DMS53 treated with DMSO at 0.1 percent for 48 hours (cell line): ENCODE measurements around the gene ITPRIPL1.
"Not testable (repeated sequence)": the region's sequence is repeated elsewhere in the genome, so short reads cannot be mapped to it uniquely, and the experiment has no call there.

Experiments
- DNase-seq: peaks from one replicate; lab custom pipeline; 2025; ENCODE audit not compliant: unreplicated experiment; lab: John Stamatoyannopoulos, UW

The ITPRIPL1 gene, protein sequence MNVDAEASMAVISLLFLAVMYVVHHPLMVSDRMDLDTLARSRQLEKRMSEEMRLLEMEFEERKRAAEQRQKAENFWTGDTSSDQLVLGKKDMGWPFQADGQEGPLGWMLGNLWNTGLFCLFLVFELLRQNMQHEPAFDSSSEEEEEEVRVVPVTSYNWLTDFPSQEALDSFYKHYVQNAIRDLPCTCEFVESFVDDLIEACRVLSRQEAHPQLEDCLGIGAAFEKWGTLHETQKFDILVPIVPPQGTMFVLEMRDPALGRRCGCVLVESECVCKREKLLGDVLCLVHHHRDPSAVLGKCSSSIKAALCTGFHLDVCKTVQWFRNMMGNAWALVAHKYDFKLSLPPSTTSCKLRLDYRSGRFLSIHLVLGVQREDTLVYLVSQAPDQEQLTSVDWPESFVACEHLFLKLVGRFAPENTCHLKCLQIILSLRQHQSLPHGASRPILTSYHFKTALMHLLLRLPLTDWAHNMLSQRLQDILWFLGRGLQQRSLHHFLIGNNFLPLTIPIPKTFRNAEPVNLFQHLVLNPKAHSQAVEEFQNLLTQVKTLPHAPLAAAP

DNA sequence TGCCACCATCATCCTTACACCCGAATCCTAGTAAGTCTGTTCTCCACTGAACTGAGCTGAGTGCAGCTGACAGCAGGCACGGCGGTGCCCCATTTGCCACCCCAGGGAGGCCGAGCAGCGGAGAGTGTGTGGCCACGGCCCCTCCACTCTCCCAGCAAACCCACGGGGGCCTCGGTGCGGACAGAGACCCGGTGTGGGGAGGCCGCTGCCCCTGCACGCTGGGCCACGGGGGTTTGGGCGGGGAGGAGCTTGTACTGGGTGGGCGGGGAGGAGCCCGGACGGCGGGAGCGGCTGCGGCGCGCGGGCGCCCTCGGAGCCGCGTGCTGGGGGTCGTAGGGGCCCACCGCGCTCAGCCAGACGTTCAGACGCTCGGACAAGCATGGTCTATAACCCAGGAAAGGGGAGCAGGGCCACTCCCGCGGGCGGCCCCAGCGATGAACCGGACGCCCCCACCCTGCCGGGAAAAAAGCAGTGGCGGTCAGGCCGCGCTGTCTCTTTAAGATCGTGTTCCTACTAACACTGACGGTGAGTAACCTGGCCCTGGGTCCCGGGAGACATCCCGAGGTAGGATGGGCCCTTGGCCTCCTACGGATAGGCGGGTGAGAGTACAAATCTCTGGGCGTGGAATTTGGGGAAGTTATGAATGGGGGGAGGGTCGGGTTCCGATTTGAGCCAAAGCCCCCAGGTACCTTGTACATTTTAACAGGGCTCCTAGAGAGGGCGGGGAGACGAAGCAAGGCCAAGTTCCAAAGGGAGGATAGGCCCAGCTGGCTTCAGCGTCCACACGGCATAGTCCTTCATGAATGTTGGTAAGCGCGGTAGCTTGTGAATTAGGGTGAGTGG, at the start of gene ITPRIPL1:
ITPRIPL1 (plus strand) TSS at position 277 of the 843 bp plus-strand sequence; CDS start at position 800, 523 bp downstream.
- DNase-seq, result peak; percentile 29

DNA sequence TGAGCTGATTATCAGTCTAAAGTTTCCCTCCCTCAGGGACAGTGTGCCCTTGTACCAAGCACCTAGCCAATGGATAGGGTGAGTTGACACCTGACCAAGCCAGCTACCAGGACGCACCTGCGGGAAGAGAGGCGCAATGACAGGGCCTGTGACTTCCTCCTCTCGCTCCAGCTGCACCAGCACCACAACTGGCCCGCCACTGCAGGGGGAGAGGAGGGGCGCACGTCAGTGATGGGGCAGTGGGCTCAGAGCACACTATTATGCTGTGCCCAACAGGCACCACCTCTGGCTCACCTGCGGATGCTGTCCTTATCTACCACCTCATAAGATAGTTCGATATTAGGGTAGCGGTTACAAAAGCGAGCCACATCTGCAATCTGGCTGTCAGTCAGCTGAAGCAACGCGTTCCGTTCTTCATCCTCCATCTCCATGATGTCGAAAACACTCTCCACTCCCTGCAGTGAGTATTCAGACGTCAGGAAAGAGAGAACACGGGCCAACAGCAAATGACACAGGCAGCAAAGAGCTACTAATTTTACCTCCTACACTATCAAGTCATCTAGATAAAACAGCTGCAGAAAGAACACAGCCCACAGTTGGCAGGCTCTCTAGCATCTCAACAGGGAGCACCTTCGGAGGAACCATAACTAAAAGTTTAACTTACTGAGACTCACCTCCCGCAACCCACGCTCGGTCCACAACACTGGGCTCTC, 48.2 kb upstream of the ITPRIPL1 start:
- no peak for DNase-seq

DNA sequence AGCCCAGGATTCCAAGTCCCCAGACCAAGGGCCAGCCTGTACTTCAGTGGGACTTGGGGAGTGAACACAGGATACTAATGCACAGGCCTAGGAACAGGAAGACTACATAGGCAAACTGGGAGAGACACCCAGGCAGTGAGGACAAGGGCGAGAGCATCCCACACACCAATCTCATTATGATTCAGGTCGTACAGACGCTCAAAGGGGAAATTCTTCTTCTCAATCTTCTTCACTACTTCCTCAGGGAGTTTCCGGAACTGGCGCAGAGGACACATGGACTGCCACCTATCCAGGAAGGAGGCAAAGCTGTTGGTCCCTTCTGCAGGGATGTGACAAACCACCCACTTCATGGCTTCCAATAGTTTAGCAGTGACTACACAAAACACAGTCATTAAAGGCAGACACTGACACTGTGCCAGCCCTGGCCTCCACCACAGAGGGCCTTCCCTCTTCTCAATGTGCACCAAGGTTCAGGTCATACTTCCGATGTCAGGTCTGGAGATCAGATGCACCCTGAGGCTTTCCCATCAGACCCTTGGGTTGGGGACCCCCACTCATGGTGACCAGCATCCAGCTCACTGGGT, 37.8 kb upstream of the ITPRIPL1 start:
- DNase-seq, result no peak

DNA sequence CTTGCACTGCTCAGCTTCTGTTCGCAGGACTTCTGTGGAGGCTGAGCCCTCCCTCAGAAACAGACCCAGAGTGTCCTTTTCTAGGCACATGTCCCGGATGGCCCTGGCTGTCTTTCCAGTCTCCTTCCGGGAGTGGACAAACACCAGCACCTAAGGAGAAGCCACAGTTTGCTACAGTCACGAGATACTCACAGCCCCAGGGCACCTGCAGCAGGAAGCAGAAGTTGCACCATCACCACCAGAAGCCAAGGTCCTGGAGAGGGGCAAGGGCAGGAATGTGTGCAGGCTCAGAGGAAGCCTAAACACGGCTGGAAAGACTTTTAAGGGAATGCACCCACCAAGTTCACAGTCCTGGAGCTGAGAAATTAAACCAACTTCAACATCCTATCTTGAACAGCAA, 33.4 kb upstream of the ITPRIPL1 start:
- no peak for DNase-seq

DNA sequence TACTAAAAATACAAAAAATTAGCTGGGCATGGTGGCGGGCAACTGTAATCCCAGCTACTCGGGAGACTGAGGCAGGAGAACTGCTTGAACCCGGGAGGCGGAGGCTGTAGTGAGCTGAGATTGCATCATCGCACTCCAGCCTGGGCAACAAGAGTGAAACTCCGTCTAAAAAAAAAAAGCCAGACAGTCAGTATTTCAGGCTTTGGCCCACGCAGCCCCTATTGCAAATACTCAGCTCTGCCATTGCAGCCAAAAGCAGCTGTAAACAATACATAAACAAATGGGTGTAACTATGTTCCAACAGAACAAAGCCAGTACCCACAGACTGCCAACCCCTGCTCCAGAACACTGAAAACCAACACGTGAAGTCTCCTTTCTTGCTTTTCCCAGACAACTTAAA, 30.8 kb upstream of the ITPRIPL1 start:
- not testable (repeated sequence) for DNase-seq

DNA sequence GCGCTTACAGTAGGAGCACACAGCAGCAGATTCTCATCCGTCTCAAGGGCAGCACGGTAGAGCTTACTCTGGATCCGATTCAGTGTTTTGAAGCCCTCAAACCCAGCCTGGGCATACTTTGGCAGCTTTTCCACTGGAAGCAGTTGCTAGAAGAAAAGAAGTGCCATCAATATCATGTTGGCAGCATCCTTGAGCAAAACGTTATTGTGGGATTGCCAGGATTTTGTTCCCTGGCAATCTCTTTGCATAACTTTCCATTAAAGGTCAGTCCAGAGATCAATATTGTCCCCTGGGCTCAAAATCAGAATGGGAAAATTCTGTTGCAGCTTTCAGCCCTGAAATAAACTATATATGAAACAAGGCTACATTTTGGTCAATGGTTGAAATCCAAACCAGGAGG, 28.2 kb upstream of the ITPRIPL1 start:
- DNase-seq, result no peak

DNA sequence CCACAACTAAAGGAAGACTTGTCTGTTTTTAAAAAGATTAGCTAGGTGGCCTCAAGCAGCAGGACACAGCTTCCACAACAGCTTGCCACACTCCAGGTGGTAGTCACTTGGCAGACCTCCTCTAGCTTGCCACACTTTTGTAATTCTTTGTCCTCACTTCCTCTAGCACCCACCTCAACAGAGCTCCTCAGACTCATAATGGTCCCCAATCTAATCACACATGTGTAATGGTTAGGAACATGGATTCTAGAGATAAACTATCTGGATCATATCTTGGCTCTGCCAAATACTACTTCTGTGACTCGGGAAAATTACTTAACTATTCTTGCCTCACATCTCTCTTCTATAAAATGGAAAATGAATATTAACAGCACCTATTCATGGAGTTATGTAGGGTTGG, 23.3 kb upstream of the ITPRIPL1 start:
- no peak for DNase-seq

DNA sequence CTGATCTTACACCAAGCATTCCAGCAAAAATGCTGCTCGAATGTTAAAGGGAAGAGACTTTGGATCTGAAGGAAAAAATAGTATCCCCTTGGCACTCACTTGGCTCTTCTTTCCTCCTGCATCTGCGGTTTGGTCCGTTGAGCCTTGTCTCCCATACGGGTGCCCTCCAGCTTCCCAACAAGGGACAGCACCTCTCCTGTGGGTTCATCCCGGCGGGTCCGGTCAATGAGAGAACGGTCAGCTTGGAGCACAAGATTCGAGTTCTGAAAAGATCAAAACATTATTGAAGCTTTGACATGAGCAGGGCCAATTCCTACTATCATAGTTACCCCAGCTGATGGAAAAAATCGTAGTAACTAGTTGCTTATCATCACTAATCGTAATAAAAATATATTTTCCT, 20.5 kb upstream of the ITPRIPL1 start:
- DNase-seq, result no peak

DNA sequence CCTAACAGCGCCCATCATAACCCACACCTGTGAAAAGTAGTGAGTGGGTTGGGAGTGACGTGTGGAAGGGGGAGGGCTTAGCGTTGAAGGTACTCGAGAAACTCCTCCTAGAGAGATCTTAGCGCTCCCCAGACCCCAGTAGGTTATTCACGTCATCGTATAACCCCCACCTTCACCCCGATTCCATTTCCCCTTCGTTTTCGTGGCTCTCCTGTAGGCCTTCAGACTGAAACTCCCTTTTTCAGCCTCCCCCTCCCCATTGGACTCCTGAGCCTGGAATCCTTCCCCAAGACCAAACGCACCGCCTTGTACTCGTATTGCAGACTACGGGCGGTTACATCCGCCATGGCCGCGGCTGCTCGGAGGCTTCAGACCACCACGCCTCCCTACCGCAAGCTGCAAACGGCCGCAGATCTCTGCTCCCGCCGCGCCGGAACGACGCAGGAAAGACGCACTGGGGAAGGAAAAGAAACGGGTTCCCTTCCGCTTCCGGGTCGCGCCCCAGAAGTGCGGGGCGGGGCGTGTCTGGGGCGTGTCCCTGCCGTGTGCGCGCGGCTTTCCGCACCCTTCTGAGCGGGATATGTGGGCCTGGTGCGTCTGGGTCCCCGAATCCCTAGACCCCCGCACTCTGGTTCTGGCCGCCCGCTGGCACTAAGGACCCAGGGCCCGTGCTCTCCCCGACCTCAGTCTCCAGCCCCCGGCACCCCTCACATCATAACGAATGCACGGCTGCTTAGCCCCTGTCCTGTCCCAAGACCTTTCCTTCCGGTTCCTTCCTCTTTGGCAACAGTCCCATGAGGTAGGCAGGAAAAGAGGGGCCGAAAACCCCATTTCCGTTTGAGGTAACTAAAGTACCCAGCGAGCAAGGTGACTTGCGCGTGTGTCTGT, 19.8 kb upstream of the ITPRIPL1 start, which contains the start of gene SNRNP200:
SNRNP200 (minus strand) TSS at position 456 of the 888 bp plus-strand sequence; CDS start at position 347, 109 bp downstream.
- DNase-seq, result peak; percentile 88

DNA sequence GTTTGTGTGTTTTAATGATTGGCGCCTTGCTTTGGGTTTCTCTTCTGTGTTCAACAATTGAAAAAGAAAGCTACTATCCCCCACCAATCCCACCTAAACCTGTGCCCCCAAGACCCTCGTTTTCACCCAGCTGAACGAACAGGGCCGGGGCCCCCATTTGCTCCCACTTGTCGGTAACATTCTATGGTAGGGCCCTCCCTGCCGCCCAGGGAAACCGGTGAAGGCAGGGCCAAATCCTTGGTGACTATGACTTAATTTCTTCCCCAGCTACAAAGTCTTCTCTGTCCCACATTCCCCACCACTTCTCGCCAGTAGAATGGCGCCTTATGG, 19.2 kb upstream of the ITPRIPL1 start:
- DNase-seq, result no peak

DNA sequence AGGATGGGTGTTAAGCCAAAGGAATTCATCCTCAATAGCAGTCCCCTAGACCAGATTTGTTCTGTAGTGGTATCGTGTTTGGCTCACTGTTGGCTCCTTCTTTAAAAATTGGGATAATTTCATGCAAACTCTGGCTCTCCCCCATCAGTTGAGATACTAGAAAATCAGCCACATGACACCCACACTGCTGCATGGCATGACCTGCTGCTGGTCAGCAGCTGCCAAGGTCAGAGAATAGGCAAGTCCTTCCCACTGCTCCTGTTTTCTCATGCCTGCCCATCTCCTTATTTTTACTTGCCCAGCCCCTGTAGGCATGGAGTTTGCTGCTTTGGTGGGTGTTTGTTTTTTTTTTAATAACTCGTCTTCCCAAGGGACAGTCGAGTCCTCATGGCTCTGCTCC, 18.7 kb upstream of the ITPRIPL1 start:
- no peak for DNase-seq

DNA sequence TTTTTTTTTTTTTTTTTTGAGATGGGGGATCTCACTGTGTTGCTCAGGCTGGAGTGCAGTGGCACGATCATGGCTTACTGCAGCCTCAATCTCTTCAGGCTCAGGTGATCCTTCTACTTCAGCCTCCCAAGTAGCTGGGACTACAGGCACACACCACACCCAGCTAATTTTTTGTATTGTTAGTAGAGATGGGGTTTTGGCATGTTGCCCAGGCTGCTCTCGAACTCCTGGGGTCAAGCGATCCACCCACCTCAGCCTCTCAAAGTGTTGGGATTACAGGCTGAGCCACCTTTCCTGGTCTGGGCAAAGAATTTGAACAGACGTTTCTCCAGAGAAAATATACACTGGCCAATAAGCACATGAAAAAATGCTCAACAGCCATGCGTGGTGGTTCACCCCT, 16.9 kb upstream of the ITPRIPL1 start:
- DNase-seq, result no peak

DNA sequence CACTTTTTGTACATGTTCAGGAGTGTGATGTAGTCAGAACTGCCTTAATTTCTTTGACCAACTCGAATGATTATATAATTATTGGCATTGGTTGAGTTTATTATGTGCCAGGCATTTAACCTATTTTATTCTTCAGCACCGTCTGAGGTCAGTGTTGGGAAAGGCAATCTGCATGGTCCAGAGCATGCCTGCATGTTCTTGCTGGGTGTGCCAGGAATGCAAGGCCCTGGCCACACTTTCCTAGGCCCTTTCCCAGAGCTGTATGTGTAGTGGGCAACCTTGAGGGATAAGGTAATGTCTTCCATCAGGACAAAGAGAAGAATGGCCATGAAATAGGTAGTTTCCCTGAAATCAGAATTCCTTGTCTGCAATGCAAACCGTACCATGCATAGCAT, 10.1 kb upstream of the ITPRIPL1 start:
- DNase-seq, result no peak

DNA sequence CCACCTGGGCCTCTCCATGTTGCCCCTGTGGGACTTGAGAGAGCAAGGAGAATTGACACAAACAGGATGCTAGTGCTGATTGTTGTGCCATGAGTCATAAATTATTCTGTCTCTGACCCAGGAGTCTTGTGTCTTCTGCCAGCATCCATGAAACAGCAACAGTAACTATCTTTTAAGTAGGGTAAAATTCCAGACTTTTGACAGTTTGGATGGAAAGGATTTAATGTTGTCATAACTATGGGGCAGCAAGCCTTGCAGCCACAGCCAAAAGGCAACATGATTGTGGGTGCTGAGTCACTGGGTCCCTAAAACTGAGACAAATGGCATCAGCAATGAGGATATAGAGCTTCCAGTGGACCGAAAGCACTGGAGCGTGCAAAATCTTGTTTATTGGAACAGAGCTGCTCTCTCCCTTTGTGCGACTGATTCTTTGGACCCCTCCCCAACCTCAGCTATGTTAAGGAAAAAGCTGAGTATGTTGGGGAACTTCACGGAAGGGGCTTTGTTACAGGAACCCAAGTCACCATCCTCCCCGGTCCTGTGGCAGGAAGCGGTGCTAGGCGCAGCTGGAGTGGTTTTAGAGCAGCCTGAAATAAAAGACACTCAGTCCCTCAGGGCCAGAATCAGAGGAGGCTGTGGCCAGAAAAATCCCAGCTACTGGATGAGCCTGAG, 9.6 kb upstream of the ITPRIPL1 start:
- no peak for DNase-seq

DNA sequence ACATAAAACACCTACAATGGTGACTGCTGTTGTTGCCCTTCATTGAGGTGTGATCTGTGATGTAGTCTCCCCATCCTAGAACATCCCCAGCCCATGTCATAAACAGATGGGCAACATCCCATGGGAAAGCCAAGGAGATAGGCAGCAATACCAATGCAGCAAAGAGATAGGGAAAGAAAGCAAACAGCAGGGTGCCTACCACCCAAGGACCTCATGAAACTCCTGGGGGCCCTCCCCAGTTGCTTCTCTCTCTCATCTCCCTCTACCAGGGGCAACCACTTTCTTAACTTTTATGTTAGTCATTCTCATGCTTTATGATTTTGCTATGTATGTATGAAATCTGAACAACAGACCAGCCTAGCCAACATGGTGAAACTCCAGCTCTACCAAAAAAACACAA, 8.1 kb upstream of the ITPRIPL1 start:
- no peak for DNase-seq

DNA sequence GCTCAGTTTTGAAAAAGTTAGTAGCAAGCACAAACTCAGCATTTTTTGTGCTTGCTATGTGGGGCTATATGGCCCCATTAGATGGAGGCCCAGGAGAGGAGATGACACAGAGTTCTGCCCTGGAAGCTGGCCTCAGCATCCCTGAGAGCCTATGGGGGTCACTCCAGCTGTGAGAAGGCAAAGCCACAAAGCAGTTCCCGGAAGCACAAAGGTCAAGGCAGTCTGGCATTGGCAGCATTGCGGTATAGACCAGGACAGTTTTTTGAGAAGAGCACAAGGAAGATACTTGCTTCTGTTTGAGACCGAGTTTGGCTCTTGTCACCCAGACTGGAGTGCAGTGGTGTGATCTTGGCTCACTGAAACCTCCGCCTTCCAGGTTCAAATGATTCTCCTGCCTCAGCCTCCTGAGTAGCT, 7.5 kb upstream of the ITPRIPL1 start:
- DNase-seq, result no peak

DNA sequence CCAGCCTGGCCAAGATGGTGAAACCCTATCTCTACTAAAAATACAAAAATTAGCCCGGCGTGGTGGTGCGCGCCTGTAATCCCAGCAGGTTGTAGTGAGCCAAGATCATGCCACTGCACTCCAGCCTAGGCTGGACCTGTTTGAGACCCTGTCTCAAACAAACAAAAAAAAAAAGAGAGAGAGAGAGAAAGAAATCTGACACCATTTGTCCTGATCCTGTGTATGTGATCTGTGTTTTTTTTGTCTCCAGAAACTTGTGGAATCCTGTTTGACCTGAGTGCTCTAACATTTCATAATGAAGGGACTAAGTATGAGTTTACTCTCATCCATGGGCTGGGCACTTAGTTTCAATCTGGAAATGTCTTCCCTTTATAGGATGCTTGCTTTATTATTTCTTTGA, 6.4 kb upstream of the ITPRIPL1 start:
- no peak for DNase-seq

DNA sequence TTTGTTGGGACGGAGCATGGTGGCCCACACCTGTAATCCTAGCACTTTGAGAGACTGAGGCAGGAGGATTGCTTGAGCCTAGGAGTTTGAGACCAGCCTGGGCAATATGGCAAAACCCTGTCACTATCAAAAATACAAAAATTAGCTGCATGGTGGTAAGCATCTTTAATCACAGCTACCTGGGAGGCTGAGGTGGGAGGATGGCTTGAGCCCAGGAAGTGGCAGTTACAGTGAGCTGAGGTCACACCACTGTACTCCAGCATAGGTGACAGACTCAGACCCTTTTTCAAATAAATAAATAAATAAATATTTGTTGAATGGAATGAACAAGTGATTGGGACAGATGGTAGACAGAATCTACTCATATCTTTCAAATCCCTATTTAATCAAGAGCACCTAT, 5.7 kb upstream of the ITPRIPL1 start:
- DNase-seq, result no peak

DNA sequence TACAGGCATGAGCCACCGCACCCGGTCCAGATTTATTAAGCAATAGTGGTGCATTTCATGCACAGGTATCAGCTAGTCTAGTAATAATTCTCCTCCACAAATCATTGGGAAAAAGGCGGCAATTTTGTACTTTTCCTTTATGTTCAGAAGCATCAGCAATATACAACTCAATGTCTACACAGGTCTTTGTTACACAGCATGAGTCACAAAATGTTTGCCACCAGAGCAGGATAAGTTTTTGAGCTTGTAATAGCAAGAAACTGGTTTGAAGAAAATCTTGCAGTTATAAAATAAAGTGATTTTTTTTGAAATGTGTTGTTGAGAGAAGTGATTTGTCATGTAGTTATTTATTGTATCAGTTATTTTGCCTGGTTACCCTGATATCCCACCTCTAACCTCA, 4.8 kb upstream of the ITPRIPL1 start:
- no peak for DNase-seq
